RPMI7951 (cell line): ENCODE results near the gene SLC9A1. TPM values are rescaled to one million over a fixed set of nuclear protein-coding genes. Genes with fewer than 3 reads are reported as not detected.

Experiments used
- DNase-seq: peaks from one replicate; pipeline ENCODE4 v3.0.0-alpha.2; 2012; ENCODE audit warnings: low read depth
- total RNA-seq: library from RNA; depleted of rRNA; stranded (reverse); fragments of >200 nt; shearing (Covaris generic); gene quantifications from 2 replicates; pipeline ENCODE4 v1.2.3, GENCODE V29; 2014

Gene SLC9A1
- total RNA-seq, 1 experiment from 2014 or later, result 11.1 TPM

DNA sequence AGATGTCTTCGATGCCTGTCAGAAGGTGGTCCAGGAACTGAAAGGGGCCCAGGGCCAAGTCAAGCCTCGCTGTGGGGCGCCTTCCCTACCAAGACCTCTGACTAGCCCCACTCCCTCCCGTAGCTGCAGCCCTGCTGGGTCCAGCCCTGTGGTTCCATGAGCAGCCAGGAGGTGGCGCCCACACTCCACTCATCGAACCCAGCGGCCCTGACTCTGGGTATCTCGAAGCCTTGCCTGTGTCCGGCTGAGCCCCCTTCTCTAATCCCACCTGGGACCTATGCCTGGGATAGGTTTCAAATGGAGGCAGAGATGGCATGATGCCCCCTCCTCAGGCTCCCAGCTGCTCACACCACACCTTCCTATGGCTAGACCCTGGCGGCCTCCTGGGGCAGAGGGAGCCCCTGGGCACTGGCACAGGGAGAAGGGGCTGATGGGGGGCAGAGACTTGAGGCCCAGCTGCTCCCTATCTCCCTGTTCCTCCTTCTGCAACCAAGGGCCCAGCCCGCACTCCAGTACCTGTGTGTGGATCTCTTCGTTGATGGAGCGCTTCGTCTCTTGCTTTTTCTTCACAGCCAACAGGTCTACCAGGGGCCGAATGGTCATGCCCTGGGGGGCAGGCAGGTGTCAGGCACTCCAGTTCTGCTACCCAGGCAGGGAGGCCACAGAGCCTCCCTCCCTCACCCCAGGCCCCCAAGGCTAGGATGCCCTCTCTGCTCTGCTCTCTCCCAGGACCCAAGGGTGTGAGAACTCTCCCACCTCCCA is 52.0 kb downstream of the SLC9A1 start:
- peak; percentile 44 for DNase-seq

GRCh38 chr1:27102134-27102706 is 52.7 kb downstream of the SLC9A1 start:
- no peak for DNase-seq

DNA sequence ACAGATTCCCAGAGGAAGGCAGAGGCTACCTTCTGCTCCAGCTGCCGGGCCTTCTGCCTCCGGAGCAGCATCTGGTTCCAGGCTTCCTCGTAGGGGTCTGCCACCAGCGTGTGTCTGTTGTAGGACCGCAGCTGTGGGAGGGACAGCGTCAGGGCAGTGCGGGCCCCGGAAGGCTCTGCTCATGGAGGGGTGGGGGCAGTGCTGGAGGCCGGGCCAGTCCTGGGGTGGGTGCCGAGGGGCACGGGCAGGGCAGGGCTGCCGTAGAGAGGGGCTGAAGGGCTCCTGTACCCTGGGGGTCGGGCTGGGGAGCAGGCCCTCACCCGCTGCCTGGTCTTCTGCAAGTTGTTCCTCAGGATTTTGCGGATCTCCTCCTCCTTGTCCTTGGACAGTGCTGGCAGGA is 53.2 kb downstream of the SLC9A1 start:
- no peak for DNase-seq

DNA sequence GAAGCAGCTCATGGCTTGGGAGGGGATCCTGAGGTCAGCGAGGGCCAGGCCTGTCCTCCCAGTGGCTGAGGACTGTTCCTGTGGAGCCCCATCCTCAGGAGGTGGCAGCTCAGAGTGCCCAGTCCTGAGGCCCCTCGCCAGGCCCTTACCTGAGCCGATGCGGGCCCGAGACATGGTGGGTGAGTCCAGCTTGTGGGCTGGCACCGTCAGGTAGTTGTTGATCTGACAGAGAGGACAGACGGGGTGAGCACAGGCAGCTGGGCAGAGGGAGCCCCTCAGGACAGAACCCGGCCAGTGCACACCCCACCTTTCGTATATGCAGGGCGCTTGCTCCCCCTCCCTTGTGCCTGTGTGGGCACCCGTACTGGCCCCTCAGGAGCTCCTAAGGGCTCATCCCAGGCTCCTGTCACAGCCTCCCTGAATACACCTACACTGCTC is 53.9 kb downstream of the SLC9A1 start:
- no peak for DNase-seq

DNA sequence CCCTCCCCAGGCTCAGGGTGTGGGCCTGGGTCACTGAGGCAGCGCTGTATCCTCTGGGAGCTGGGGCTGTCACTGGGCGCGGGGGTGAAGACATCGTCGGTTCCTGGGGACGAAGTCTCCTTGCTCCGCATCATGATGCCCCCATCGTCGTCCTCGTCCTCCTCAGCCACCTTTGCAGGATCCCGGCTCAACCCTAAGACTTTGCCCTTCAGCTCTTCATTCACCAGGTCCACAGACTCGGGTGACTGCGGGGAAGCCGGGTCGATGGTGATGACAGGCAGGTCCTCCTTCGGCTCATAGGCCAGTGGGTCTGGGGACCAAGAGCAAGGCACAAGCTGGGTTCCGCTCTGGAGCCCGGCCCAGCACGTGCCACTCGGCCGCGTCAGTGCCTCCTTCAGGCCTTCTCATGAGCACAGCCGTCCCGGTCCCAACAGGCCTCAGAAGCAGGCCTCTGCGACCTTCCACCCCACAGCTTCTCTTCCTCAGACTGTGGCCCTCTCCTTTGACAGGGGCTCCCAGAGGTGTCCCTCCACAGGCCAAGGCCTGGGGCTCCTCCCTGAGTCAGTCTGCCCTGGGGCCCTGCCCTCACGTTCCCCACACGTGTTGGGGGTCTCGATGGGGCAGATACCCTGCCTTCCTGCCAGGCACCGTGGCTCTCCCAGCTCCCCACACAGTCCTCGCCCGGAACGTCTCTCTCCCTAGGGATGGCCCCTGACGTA is 54.4 kb downstream of the SLC9A1 start:
- no peak for DNase-seq

DNA sequence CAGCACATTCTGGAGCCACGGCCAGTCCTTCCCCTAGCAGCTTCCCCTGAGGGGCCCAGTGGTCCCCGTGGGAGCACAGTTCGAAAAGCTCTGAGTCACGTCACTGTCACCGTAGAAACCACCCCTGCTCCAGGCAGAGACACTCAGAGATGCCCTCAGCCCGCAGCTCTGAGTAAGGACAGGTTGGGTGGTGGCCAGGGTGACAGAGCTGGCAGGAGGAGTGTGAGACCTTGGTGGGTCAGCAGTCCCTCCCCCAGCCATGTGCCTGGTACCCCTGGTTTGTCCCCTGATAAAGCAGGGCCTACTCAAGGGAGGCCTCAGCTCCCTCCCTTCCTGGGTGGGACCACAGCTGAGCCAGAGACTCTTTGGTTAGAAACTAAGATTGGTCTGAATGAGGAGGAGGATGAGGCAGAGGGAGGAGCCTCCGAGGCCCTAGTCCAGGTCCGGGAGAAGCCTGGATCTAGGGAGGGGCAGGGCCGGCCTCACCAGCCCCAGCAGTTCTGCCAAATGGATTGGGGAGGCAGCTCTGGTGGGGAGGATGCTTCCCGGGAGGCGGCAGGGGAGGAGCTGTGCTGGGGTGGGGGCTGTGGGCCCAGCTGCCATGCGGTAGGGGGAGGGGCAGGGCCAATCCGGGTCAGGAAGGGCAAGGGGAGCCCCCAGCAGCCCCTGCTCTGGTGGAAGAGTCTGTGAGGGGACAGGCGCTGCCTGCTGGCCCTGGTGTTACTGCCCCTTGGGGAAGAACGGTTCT is 55.2 kb downstream of the SLC9A1 start:
- DNase-seq, result peak; percentile 93

DNA sequence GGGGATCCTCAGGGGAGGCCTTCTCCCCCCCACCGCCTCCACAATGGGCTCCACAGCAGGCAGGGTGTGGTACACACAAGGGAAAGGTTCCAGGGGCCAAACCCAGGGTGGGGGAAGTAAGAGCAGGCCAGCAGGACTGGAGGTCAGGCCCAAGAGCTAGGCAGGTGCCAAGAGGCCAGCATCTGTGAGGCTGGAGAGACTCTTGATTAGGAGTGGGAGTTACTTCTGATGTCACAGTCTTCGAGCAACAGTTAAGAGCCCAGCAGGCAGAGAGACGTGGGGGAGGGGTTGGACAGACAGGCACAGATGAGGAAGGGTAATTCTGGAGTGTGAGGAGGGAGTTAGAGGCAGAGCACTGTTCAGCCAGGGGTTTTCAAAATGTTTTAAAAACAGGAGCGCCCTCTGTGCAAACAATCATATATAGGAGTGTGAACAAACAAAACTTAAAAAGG is 55.8 kb downstream of the SLC9A1 start:
- DNase-seq, result peak; percentile 81

DNA sequence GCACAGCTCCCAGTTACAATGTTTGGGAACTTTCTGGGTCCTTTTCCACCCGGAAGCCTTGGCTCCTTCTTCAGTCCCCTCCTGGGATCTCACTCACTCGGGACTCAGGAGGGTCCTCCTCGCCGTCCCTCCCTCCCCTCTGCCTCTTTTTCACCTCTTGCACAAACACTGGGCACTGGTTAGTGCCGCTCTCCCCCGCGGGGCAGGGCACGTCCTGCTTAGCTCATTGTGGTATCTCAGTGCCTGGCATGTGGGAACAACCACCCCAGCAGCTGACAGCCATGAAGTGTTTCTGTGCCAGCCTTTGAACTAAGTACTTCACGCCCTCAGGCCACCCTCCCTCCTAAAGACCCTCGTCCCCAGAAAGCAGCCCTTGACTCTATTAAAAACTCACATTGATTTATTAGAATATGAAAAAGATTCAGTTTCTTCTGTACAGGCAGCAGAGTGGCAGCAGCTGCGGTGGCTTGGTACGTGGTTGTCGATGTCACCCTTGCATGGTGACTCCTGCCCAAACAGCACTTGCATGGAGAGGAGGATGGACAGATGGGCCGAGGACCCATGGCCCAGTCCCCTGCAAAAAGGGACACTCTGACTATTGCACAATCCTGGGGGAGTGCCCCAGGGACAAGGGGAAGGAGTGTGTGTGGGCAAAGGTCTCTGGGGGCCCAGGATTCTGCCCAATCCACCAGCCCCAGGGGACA is 56.3 kb downstream of the SLC9A1 start:
- peak; percentile 43 for DNase-seq

DNA sequence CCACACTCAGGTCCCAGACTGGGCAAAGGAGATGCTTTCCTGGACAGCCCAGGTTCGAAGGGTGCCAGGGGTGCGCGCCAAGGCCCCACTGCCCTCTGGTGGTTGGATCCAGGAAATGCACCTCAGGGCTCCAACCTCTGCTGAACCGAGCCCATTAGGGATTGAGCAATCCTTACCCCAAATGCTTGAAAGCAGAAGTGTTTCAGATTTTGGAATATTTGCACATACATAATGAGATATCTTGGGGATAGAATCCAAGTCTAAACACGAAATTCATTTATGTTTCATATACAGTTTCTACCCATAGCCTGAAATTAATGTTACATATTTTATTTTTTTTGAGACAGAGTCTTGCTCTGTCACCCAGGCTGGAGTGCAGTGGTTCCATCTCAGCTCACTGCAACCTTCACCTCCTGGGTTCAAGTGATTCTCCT is 57.4 kb downstream of the SLC9A1 start:
- DNase-seq, result peak; percentile 68

GRCh38 chr1:27095576-27095975 is 59.3 kb downstream of the SLC9A1 start:
- no peak for DNase-seq

- DNase-seq, result no peak
These were observed 62.0 kb downstream of the SLC9A1 start for GRCh38 chr1:27092888-27093287.

GRCh38 chr1:27090911-27091310 is 64.0 kb downstream of the SLC9A1 start:
- no peak for DNase-seq

DNA sequence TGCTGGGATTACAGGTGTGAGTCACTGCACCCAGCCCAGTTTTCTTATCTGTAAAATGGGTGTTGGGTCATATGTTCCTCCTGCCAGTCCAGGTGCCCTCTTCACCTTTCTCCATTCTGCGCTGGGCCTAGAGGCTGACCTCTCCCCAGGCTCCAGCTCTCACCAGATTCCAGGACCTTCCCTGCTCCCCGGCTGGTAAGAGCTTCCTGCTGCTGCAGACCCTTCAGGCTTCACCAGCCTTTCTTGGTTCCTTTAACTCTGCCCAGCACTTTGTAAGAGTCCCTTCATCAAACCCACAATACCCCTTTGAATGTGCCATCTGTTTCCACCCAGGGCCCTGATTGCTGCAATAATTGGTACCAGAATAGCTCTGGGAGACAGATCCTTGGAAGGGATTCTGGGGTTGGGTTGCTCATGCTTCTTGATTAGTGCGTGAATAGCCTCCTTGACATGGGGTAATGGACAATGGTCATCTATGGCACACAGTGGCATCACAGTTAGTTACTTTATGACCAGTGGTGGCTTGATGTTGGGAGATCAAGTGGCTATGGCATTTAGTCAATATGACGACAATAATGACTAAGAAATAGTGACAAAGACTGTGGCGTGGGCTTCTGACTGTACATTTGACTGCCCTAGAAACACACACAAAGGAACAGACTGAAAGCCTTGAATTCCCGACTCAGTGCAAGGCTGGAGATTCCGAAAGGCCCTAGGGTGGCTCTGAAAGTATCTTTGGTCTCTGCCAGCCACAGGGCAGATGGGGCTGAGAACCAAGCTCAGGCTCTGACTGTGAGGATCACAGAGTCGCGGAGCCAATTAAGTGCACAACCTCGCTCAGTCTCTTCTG is 67.3 kb downstream of the SLC9A1 start:
- peak; percentile 47 for DNase-seq

DNA sequence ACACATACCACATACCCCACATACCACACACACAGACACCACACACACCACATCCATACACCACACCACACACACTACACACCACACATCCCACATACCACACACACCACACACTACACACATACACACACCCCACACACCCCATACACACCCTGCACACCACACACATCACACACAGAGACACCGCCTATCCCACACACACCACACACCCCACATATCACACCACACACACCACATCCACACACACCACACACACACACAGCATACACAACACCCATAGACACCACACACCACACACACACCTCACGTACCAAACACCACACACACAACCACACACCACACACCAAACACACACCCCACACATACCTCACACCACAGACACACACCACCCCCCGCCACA is 68.3 kb downstream of the SLC9A1 start:
- no peak for DNase-seq

GRCh38 chr1:27086026-27086425 is 68.9 kb downstream of the SLC9A1 start:
- no peak for DNase-seq

DNA sequence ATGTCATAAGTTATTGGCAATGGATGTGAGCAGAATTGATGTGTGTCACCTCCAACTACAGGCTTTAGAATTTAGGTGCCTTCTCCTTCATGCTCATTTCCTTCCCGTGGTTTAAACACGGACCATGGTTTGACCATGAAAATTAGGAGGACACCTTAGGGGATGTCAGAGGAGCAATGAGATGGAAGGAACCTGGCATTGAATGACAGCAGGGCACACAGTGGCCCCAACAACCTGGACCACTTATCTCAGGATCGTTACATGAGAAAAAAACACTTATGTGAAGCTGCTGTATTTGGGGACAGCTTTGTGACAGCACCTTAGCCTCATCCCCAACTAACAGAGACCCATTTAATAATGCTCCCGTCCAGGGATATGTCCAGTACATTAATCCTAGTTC is 70.8 kb downstream of the SLC9A1 start:
- DNase-seq, result no peak

DNA sequence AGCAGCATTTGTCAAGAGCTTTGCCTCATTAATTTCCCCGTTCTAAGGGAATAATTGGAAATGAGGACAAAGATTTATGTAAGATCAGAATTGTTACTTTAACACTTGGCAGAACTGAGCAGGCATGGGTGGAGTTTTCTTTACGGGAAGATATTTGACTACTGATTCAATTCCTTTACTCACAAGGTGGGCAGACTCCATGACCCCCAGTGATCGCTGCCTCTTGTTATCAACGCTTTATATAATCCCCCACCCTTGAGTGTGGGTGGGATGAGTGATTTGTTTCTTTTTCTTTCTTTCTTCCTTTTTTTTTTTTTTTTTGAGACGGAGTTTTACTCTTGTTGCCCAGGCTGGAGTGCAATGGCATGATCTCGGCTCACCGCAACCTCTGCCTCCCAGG is 77.0 kb downstream of the SLC9A1 start:
- DNase-seq, result no peak

GRCh38 chr1:27076803-27077202 is 78.1 kb downstream of the SLC9A1 start:
- no peak for DNase-seq

DNA sequence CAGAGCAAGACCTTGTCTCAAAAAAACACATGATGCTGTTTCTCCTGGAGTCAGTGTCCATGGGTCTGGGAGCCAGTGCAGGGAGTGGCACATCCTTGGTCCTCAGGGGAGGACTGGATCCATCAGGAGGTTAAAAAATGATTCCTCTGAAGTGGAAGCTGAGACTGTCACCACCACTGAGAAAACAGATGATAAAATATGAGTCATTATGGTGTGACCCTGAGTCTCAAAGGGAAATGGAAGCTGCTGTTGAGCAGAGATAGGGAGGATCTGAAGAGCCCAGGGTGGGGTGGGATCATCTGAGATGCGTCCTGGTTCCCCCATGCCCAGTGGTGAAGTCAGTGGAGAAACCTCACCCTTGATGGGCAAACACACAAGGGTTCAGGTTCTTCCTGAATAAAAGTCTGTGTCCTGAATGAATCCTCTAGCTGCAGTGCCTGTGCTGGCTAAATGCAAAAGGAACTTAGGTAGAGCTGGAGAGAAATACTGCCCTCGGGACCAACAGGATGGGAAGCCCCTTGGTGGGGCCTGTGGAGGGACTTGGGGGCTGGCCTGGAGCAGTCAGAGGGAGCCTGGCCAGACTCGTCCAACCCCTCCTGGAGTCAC is 80.6 kb downstream of the SLC9A1 start:
- DNase-seq, result peak; percentile 30

GRCh38 chr1:27071049-27071416 is 83.9 kb downstream of the SLC9A1 start:
- peak; percentile 40 for DNase-seq
